Measurements from ENCODE around the gene WIPF1.

WIPF1 gene

GRCh38 chr2:174618179-174618578, 20.6 kb upstream of the WIPF1 start:
- ATAC-seq: peak in 1 of 2 donors; percentile 21

- peak in 1 of 2 donors; percentile 28 for ATAC-seq
Measured at GRCh38 chr2:174617718-174618117, 20.1 kb upstream of the WIPF1 start.

GRCh38 chr2:174617120-174617519, 19.5 kb upstream of the WIPF1 start:
- peak; percentile 22 to 42 for ATAC-seq

- no peak for ATAC-seq
Measured at GRCh38 chr2:174615871-174616436, 18.4 kb upstream of the WIPF1 start.

GRCh38 chr2:174614261-174614660, 16.7 kb upstream of the WIPF1 start:
- ATAC-seq: no peak

- ATAC-seq: no peak
Measured at GRCh38 chr2:174613531-174613930, 15.9 kb upstream of the WIPF1 start.

- peak in 1 of 2 donors; percentile 25 for ATAC-seq
Measured at GRCh38 chr2:174612970-174613369, 15.4 kb upstream of the WIPF1 start.

GRCh38 chr2:174611854-174612253, 14.2 kb upstream of the WIPF1 start:
- ATAC-seq: no peak

GRCh38 chr2:174611006-174611405, 13.4 kb upstream of the WIPF1 start:
- ATAC-seq: no peak

GRCh38 chr2:174610243-174610995, 12.8 kb upstream of the WIPF1 start:
- ATAC-seq: no peak

GRCh38 chr2:174609261-174609660, 11.7 kb upstream of the WIPF1 start:
- no peak for ATAC-seq

GRCh38 chr2:174608866-174609214, 11.2 kb upstream of the WIPF1 start:
- ATAC-seq: peak; percentile 5 to 21

GRCh38 chr2:174607989-174608865, 10.6 kb upstream of the WIPF1 start:
- ATAC-seq: peak; percentile 77 to 78

- ATAC-seq: no peak
Measured at GRCh38 chr2:174607584-174607983, 10.0 kb upstream of the WIPF1 start.

GRCh38 chr2:174606336-174606735, 8.7 kb upstream of the WIPF1 start:
- ATAC-seq: peak; percentile 66 to 72

- no peak for ATAC-seq
Measured at GRCh38 chr2:174605687-174606086, 8.1 kb upstream of the WIPF1 start.

- ATAC-seq: peak; percentile 46 to 52
Measured at GRCh38 chr2:174603280-174603679, 5.7 kb upstream of the WIPF1 start.

GRCh38 chr2:174602745-174603144, 5.1 kb upstream of the WIPF1 start:
- ATAC-seq: no peak

- peak; percentile 44 to 56 for ATAC-seq
Measured at GRCh38 chr2:174600349-174600748, 2.7 kb upstream of the WIPF1 start.

GRCh38 chr2:174599310-174599921, 1.8 kb upstream of the WIPF1 start:
- no peak for ATAC-seq

- ATAC-seq: no peak
Measured at GRCh38 chr2:174597009-174597344, 627 bp downstream of the WIPF1 start.

- peak; percentile 40 to 55 for ATAC-seq
Measured at GRCh38 chr2:174595891-174596397, 1.7 kb downstream of the WIPF1 start.

Measured in activated CD4-positive, CD25-positive, alpha-beta regulatory T cell treated with anti-CD3 and anti-CD28 coated beads, Interleukin-2, amount 50 U/mL, for 24 hours (primary cell).